D341Med (cell line): ENCODE results near the gene GALK2.
"Not testable (repeated sequence)": the region's sequence is repeated elsewhere in the genome, so short reads cannot be mapped to it uniquely, and the experiment has no call there.

Experiments
- DNase-seq: peaks from one replicate; pipeline ENCODE4 v3.0.0; 2012; ENCODE audit warnings: low spot score

GALK2 gene

GRCh38 chr15:49343546-49343945, 173.5 kb downstream of the GALK2 start:
- no peak for DNase-seq

GRCh38 chr15:49354439-49354838, 184.4 kb downstream of the GALK2 start:
- DNase-seq = not testable (repeated sequence)

- DNase-seq = no peak
Measured at GRCh38 chr15:49361370-49361769, 191.3 kb downstream of the GALK2 start.

GRCh38 chr15:49366496-49366895, 196.4 kb downstream of the GALK2 start:
- no peak for DNase-seq

GRCh38 chr15:49370782-49371181, 200.7 kb downstream of the GALK2 start:
- no peak for DNase-seq

- no peak for DNase-seq
Measured at GRCh38 chr15:49372366-49372765, 202.3 kb downstream of the GALK2 start.

GRCh38 chr15:49379996-49380395, 209.9 kb downstream of the GALK2 start:
- DNase-seq = no peak

- DNase-seq = no peak
Measured at GRCh38 chr15:49380912-49381311, 210.9 kb downstream of the GALK2 start.
